Measurements from ENCODE around the gene SBF1.

Gene SBF1

DNA sequence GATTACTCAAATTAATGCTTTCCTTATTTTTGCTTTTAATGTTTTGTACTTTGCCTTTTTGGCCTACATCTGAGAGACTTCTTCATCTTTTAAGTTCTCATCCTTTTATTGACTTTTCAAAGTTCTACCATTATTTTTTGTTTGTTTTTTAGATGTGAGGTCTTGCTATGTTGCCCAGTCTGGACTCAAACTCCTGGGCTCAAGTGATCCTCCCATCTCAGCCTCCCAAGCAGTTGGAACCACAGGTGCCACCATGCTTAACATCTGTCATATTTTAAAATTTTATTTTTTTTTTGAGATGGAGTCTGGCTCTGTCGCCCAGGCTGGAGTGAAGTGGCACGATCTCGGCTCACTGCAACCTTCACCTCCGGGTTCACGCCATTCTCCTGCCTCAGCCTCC, 73.9 kb downstream of the SBF1 start:
- no peak overlapping the region for H3K9ac ChIP-seq (ENCODE audit: low read depth, low read length, poor library complexity, severe bottlenecking)
- H3K79me2 ChIP-seq (ENCODE audit: insufficient read depth, low read length): no peaks in the 10 kb centered on the region
- no peaks in the 10 kb centered on the region for H4K20me1 ChIP-seq (ENCODE audit: insufficient read depth, low read length, poor library complexity, severe bottlenecking)
- peaks cover 13% of the 10 kb centered on the region for H3K4me1 ChIP-seq (ENCODE audit: insufficient read depth, low read length, poor library complexity, severe bottlenecking)
- H2AFZ ChIP-seq (ENCODE audit: low read length): no peak overlapping the region
- H3K36me3 ChIP-seq (ENCODE audit: insufficient read depth, low read length): peaks cover 14% of the 10 kb centered on the region; the same call in 1 of the 2 replicates
- H3K9me2 ChIP-seq (replicated peaks; ENCODE audit: low read depth, low read length): no peaks in the 10 kb centered on the region
- H3K27me3 ChIP-seq (ENCODE audit: insufficient read depth, low read length, poor library complexity, severe bottlenecking): no peaks in the 10 kb centered on the region
- H3K4me2 ChIP-seq (ENCODE audit: low read depth, low read length, poor library complexity, severe bottlenecking): no peak overlapping the region
- no peak for TF ChIP-seq EZH2phosphoT487 (IDR thresholded peaks at IDR 0.05; ENCODE audit: borderline replicate concordance)
- TF ChIP-seq, protein P1, sequence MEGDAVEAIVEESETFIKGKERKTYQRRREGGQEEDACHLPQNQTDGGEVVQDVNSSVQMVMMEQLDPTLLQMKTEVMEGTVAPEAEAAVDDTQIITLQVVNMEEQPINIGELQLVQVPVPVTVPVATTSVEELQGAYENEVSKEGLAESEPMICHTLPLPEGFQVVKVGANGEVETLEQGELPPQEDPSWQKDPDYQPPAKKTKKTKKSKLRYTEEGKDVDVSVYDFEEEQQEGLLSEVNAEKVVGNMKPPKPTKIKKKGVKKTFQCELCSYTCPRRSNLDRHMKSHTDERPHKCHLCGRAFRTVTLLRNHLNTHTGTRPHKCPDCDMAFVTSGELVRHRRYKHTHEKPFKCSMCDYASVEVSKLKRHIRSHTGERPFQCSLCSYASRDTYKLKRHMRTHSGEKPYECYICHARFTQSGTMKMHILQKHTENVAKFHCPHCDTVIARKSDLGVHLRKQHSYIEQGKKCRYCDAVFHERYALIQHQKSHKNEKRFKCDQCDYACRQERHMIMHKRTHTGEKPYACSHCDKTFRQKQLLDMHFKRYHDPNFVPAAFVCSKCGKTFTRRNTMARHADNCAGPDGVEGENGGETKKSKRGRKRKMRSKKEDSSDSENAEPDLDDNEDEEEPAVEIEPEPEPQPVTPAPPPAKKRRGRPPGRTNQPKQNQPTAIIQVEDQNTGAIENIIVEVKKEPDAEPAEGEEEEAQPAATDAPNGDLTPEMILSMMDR (conservative IDR thresholded peaks at IDR 0.05; ENCODE audit: low read length): no peak
- no peak overlapping the region for H3K4me3 ChIP-seq (ENCODE audit: low read length, poor library complexity, severe bottlenecking)
- H3F3A ChIP-seq (ENCODE audit: low read depth): no peaks in the 10 kb centered on the region
- no peaks in the 10 kb centered on the region for H3K9me3 ChIP-seq (ENCODE audit: insufficient read depth, low read depth, low read length)

DNA sequence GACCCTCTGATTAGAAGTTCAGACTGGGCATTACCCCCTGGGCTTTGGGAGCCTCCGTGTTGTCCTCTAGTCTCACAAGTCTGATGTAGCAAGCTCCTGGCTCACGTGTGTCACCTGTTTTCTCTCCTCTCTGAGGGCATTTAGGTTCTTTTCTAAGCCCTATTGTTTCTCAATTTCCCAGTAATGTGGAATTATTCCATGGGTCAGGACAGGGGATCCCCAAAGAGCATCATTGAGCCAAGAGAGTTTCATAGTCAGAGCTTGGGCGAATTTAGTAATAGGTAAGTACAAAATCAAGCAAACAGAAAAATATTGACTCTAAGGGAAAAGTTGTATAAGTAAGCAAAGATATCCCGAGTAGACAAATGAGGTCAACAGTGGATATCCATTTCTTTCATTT, 74.4 kb downstream of the SBF1 start:
- Histone ChIP-seq H2AFZ (ENCODE audit: low read length) (no peak overlapping the region), H3K9ac (ENCODE audit: low read depth, low read length, poor library complexity, severe bottlenecking) (no peak overlapping the region), H3K4me2 (ENCODE audit: low read depth, low read length, poor library complexity, severe bottlenecking) (peak overlapping the region; percentile 28), H3K27me3 (ENCODE audit: insufficient read depth, low read length, poor library complexity, severe bottlenecking) (no peaks in the 10 kb centered on the region), H3K9me2 (replicated peaks; ENCODE audit: low read depth, low read length) (no peaks in the 10 kb centered on the region), H3K9me3 (ENCODE audit: insufficient read depth, low read depth, low read length) (no peaks in the 10 kb centered on the region), H3K4me1 (ENCODE audit: insufficient read depth, low read length, poor library complexity, severe bottlenecking) (peaks cover 13% of the 10 kb centered on the region), H4K20me1 (ENCODE audit: insufficient read depth, low read length, poor library complexity, severe bottlenecking) (no peaks in the 10 kb centered on the region), H3K79me2 (ENCODE audit: insufficient read depth, low read length) (no peaks in the 10 kb centered on the region), H3K36me3 (ENCODE audit: insufficient read depth, low read length) (peaks cover 15% of the 10 kb centered on the region; the same call in 1 of the 2 replicates), H3F3A (ENCODE audit: low read depth) (no peaks in the 10 kb centered on the region), H3K4me3 (ENCODE audit: low read length, poor library complexity, severe bottlenecking) (no peak overlapping the region)
- TF ChIP-seq EZH2phosphoT487 (IDR thresholded peaks at IDR 0.05; ENCODE audit: borderline replicate concordance): no peak
- TF ChIP-seq, protein P1 (conservative IDR thresholded peaks at IDR 0.05; ENCODE audit: low read length): no peak

- Histone ChIP-seq H3K36me3 (ENCODE audit: insufficient read depth, low read length) (peaks cover 21% of the 10 kb centered on the region; the same call in 1 of the 2 replicates), H4K20me1 (ENCODE audit: insufficient read depth, low read length, poor library complexity, severe bottlenecking) (no peaks in the 10 kb centered on the region), H3K4me3 (ENCODE audit: low read length, poor library complexity, severe bottlenecking) (no peak overlapping the region), H3F3A (ENCODE audit: low read depth) (no peaks in the 10 kb centered on the region), H3K79me2 (ENCODE audit: insufficient read depth, low read length) (no peaks in the 10 kb centered on the region), H3K27me3 (ENCODE audit: insufficient read depth, low read length, poor library complexity, severe bottlenecking) (no peaks in the 10 kb centered on the region), H3K9me2 (replicated peaks; ENCODE audit: low read depth, low read length) (no peaks in the 10 kb centered on the region), H2AFZ (ENCODE audit: low read length) (no peak overlapping the region), H3K9ac (ENCODE audit: low read depth, low read length, poor library complexity, severe bottlenecking) (no peak overlapping the region), H3K4me2 (ENCODE audit: low read depth, low read length, poor library complexity, severe bottlenecking) (peak overlapping the region; percentile 28), H3K4me1 (ENCODE audit: insufficient read depth, low read length, poor library complexity, severe bottlenecking) (peaks cover 13% of the 10 kb centered on the region), H3K9me3 (ENCODE audit: insufficient read depth, low read depth, low read length) (no peaks in the 10 kb centered on the region)
- no peak for TF ChIP-seq EZH2phosphoT487 (IDR thresholded peaks at IDR 0.05; ENCODE audit: borderline replicate concordance)
- TF ChIP-seq, protein P1 (conservative IDR thresholded peaks at IDR 0.05; ENCODE audit: low read length): peak; percentile 83
Measured at GRCh38 chr22:50399751-50400331, 75.0 kb downstream of the SBF1 start.

Measured in Loucy (cell line).